GM12801 (cell line): ENCODE data around the gene HLA-A.

Experiments used
- CTCF ChIP-seq: IDR thresholded peaks from one replicate; pipeline ENCODE4 v1.5.1; 2011; ENCODE audit warnings: control low read depth; ENCODE audit not compliant: insufficient read length; ENCODE audit errors: extremely low read depth

HLA-A gene

GRCh38 chr6:29995340-29995777 is 53.0 kb downstream of the HLA-A start:
- TF ChIP-seq CTCF, result no peak
